GM12872 (cell line): ENCODE data around the gene NSUN4.

ENCODE experiments used
- TF ChIP-seq, protein P1 (sequence below): IDR thresholded peaks from 3 replicates; pipeline ENCODE4 v1.5.1; 2011; ENCODE audit warnings: low read depth, mild to moderate bottlenecking, low read length, moderate library complexity; ENCODE audit not compliant: insufficient read depth

NSUN4 gene

GRCh38 chr1:46408356-46409062 is 67.9 kb downstream of the NSUN4 start:
- TF ChIP-seq, protein P1, sequence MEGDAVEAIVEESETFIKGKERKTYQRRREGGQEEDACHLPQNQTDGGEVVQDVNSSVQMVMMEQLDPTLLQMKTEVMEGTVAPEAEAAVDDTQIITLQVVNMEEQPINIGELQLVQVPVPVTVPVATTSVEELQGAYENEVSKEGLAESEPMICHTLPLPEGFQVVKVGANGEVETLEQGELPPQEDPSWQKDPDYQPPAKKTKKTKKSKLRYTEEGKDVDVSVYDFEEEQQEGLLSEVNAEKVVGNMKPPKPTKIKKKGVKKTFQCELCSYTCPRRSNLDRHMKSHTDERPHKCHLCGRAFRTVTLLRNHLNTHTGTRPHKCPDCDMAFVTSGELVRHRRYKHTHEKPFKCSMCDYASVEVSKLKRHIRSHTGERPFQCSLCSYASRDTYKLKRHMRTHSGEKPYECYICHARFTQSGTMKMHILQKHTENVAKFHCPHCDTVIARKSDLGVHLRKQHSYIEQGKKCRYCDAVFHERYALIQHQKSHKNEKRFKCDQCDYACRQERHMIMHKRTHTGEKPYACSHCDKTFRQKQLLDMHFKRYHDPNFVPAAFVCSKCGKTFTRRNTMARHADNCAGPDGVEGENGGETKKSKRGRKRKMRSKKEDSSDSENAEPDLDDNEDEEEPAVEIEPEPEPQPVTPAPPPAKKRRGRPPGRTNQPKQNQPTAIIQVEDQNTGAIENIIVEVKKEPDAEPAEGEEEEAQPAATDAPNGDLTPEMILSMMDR, result no peak

DNA sequence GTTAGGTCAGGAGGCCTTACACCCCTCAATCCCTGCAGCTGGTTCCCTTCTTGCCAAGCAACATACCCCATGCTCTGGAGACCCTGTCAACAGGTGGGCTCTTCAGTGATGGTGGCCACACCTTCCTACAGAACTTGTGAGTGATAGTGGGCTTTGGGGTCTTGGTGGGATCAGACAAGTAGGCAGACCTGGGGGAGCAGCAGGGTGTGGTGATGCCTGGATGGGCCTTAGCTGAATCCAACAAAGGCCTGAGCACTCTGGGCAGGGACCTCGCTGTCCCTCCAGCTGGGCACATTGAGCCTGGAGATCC is 68.4 kb downstream of the NSUN4 start:
- TF ChIP-seq, protein P1, result no peak

DNA sequence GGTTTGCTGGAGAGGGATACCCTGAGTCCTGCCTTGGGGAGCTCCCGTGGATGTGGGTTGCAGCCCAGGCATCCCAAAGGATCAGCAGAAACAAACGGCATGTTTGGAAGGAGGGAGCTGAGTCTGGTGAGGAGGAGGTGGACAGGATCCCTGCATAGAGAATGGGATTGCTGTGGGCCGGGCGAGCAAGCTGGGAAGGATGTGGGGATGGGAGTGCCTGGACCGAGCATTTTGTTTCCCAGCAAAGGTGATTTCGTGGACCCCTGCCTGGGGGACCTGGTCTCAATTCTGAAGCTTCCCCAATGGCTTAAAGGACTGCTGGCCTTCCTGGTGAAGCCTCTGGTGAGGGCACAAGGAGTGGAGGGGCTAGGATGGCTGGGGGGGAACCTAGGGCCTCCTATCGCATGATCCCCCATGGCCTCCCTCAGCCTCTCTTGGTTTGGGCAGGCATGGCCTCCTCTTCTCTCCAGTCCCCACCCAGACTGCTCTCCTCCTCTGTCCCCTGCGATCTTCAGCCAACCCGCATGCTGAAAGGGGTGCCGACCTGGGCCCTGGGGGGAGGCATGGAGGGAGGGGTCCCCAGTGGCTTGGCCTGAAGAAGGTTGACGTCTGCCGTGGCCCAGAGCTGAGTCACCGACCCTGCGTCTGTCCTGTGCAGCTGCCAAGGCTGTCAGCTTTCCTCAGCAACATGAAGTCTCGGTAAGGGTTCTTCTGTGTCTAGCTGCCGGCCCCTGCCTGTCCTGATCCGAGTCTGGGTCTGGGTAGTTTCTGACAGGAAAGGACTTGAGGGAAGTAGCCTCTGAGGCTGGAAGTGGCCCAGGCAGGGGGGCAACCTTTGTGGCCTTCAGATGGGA is 69.8 kb downstream of the NSUN4 start:
- TF ChIP-seq, protein P1, result no peak

- TF ChIP-seq, protein P1, result no peak
Measured at GRCh38 chr1:46411010-46411405, 70.4 kb downstream of the NSUN4 start.
